H1 (cell line): ENCODE data around the gene ADCY2. TPM values are rescaled to one million over a fixed set of nuclear protein-coding genes. Genes with fewer than 3 reads are reported as not detected.

Experiments used
- CTCF ChIA-PET: fragments of 300-600 bp; sonication (Branson Sonifier 250); formaldehyde crosslinking; loops from one replicate; lab custom pipeline; 2021; ENCODE audit not compliant: partially characterized antibody; lab: Charles Lee
- POLR2A ChIA-PET: fragments of 300-600 bp; sonication (Branson Sonifier 250); formaldehyde crosslinking; loops from one replicate; lab custom pipeline; 2021; ENCODE audit warnings: inconsistent platforms; ENCODE audit not compliant: partially characterized antibody; lab: Charles Lee
- DNase-seq, 2 experiments: peaks; one replicate each; pipeline versions ENCODE4 v3.0.0 to v3.0.0-alpha.2; 2010 to 2022; ENCODE audit warnings: low spot score in 2 of 2, low read depth in 1 of 2, mixed read lengths in 1 of 2
- FAIRE-seq: peaks from 2 replicates; lab custom pipeline; 2011; peaks lifted over from hg19 to GRCh38; lab: Jason Lieb, UNC
- H2AFZ ChIP-seq: 2 replicates; pipeline ENCODE4 v1.8.1; 2012; ENCODE audit warnings: low read length, inconsistent platforms
- H2AK5ac ChIP-seq: 2 replicates; pipeline ENCODE4 v1.6.1; 2013; ENCODE audit warnings: low read depth, low read length
- H2BK120ac ChIP-seq: replicated peaks from 2 replicates; pipeline ENCODE3; 2013; ENCODE audit warnings: low read depth, low read length, inconsistent platforms
- H2BK12ac ChIP-seq: 2 replicates; pipeline ENCODE4 v1.6.1; 2013; ENCODE audit warnings: low read depth, low read length
- H2BK15ac ChIP-seq: 2 replicates; pipeline ENCODE4 v1.6.1; 2013; ENCODE audit warnings: low read length
- H2BK20ac ChIP-seq: 2 replicates; pipeline ENCODE4 v1.6.1; 2013; ENCODE audit warnings: low read length
- H2BK5ac ChIP-seq: 2 replicates; pipeline ENCODE4 v1.6.1; 2013; ENCODE audit warnings: low read depth, low read length
- H3K14ac ChIP-seq: 2 replicates; pipeline ENCODE4 v1.6.1; 2013; ENCODE audit warnings: inconsistent platforms; ENCODE audit not compliant: insufficient read length
- H3K18ac ChIP-seq: 2 replicates; pipeline ENCODE4 v1.6.1; 2013; ENCODE audit warnings: low read length; ENCODE audit errors: extremely low read depth
- H3K23ac ChIP-seq: 2 replicates; pipeline ENCODE4 v1.6.1; 2013; ENCODE audit warnings: inconsistent platforms; ENCODE audit not compliant: insufficient read length
- H3K23me2 ChIP-seq: 2 replicates; pipeline ENCODE4 v1.6.1; 2013; ENCODE audit warnings: low read depth, low read length
- H3K27ac ChIP-seq: 2 replicates; pipeline ENCODE4 v1.6.1; 2011; ENCODE audit warnings: low read depth, low read length, inconsistent platforms
- H3K27me3 ChIP-seq, 4 experiments: replicated peaks in 1 of 4; 1 replicate in 1 of 4; 2 replicates in 3 of 4; pipeline versions ENCODE4 v1.6.1 to v1.8.1; 2011 to 2013; ENCODE audit warnings: low read length in 3 of 4, mild to moderate bottlenecking in 3 of 4, inconsistent platforms in 2 of 4, mixed read lengths in 2 of 4, moderate library complexity in 1 of 4; ENCODE audit not compliant: control insufficient read depth in 3 of 4, insufficient read depth in 3 of 4; ENCODE audit errors: extremely low read depth in 1 of 4
- H3K36me3 ChIP-seq, 4 experiments: 2 replicates each; pipeline versions ENCODE4 v1.6.1 to v1.8.1; 2011 to 2013; ENCODE audit warnings: mild to moderate bottlenecking in 4 of 4, low read length in 3 of 4, moderate library complexity in 2 of 4, control low read depth in 1 of 4, inconsistent platforms in 1 of 4; ENCODE audit not compliant: insufficient read depth in 4 of 4, control insufficient read depth in 2 of 4
- H3K4ac ChIP-seq: replicated peaks from 2 replicates; pipeline ENCODE3; 2013; ENCODE audit warnings: low read length, low read depth, mixed read lengths, inconsistent platforms; ENCODE audit not compliant: insufficient read length
- H3K4me1 ChIP-seq, 4 experiments: replicated peaks in 1 of 4; 1 replicate in 1 of 4; 2 replicates in 3 of 4; pipeline versions ENCODE4 v1.6.1 to v1.8.1; 2011 to 2013; ENCODE audit warnings: low read length in 3 of 4, inconsistent platforms in 2 of 4, mixed read lengths in 1 of 4; ENCODE audit not compliant: insufficient read depth in 4 of 4, control insufficient read depth in 3 of 4
- H3K4me2 ChIP-seq, 2 experiments: 2 replicates each; pipeline versions ENCODE4 v1.6.1 to v1.8.1; 2011 to 2013; ENCODE audit warnings: low read depth in 2 of 2, low read length in 2 of 2, control low read depth in 1 of 2, inconsistent platforms in 1 of 2, mild to moderate bottlenecking in 1 of 2; ENCODE audit not compliant: insufficient read depth in 1 of 2
- H3K4me3 ChIP-seq, 4 experiments: fragments of 200-600, 300-600 bp in 1 of 4; sonication (generic), shearing (Covaris generic), sonication (Bioruptor Twin) in 1 of 4; 2 replicates each; pipeline versions ENCODE4 v1.5.1 to v1.8.1; 2011 to 2016; ENCODE audit warnings: low read length in 4 of 4, low read depth in 3 of 4, control low read depth in 2 of 4, inconsistent platforms in 2 of 4, mild to moderate bottlenecking in 2 of 4, mixed read lengths in 1 of 4, moderate library complexity in 1 of 4; ENCODE audit not compliant: insufficient read depth in 2 of 4; ENCODE audit errors: extremely low read depth in 1 of 4
- H3K56ac ChIP-seq: replicated peaks from 2 replicates; pipeline ENCODE3; 2013; ENCODE audit warnings: low read depth, mild to moderate bottlenecking, mixed read lengths, low read length, inconsistent platforms; ENCODE audit not compliant: insufficient read length
- H3K79me1 ChIP-seq: 2 replicates; pipeline ENCODE4 v1.6.1; 2013; ENCODE audit warnings: low read depth, low read length, control low read depth
- H3K79me2 ChIP-seq, 2 experiments: 2 replicates each; pipeline versions ENCODE4 v1.6.1 to v1.8.1; 2012 to 2013; ENCODE audit warnings: low read length in 2 of 2, mild to moderate bottlenecking in 2 of 2, inconsistent platforms in 1 of 2; ENCODE audit not compliant: insufficient read depth in 2 of 2, control insufficient read depth in 1 of 2
- H3K9ac ChIP-seq, 4 experiments: replicated peaks in 1 of 4; 1 replicate in 1 of 4; 2 replicates in 3 of 4; pipeline versions ENCODE4 v1.6.1 to v1.8.1; 2011 to 2013; ENCODE audit warnings: low read depth in 3 of 4, low read length in 3 of 4, control low read depth in 2 of 4, mild to moderate bottlenecking in 2 of 4, moderate library complexity in 2 of 4, inconsistent platforms in 1 of 4; ENCODE audit errors: extremely low read depth in 1 of 4
- H3K9me3 ChIP-seq, 2 experiments: 2 replicates each; pipeline versions ENCODE4 v1.6.1 to v1.8.1; 2012 to 2013; ENCODE audit warnings: mild to moderate bottlenecking in 2 of 2, moderate library complexity in 2 of 2, control low read depth in 1 of 2, inconsistent platforms in 1 of 2, low read depth in 1 of 2, low read length in 1 of 2, mixed read lengths in 1 of 2; ENCODE audit not compliant: insufficient read depth in 2 of 2
- H4K20me1 ChIP-seq, 2 experiments: replicated peaks in 1 of 2; 2 replicates each; pipeline versions ENCODE3 to v1.8.1; 2011 to 2013; ENCODE audit warnings: inconsistent platforms in 2 of 2, low read length in 2 of 2, mild to moderate bottlenecking in 1 of 2; ENCODE audit not compliant: insufficient read depth in 2 of 2, control insufficient read depth in 1 of 2
- H4K5ac ChIP-seq: 2 replicates; pipeline ENCODE4 v1.6.1; 2013; ENCODE audit warnings: low read length, low read depth, mixed read lengths, inconsistent platforms; ENCODE audit not compliant: insufficient read length
- H4K8ac ChIP-seq: 2 replicates; pipeline ENCODE4 v1.8.0; 2013; ENCODE audit warnings: mild to moderate bottlenecking, moderate library complexity, low read length, inconsistent platforms; ENCODE audit not compliant: insufficient read depth; ENCODE audit errors: extremely low read depth
- H4K91ac ChIP-seq: replicated peaks from 2 replicates; pipeline ENCODE3; 2013; ENCODE audit warnings: low read length, mixed read lengths, inconsistent platforms; ENCODE audit not compliant: insufficient read length
- ATF2 ChIP-seq: IDR thresholded peaks from 2 replicates; pipeline ENCODE4 v1.6.1; 2012; ENCODE audit warnings: low read length, inconsistent platforms
- CTCF ChIP-seq, 3 experiments: IDR thresholded peaks; 1 replicate in 2 of 3; 2 replicates in 1 of 3; pipeline versions ENCODE4 v1.5.1 to v1.6.1; 2011; ENCODE audit warnings: low read length in 3 of 3, mild to moderate bottlenecking in 3 of 3, inconsistent platforms in 2 of 3, low read depth in 1 of 3, moderate library complexity in 1 of 3; ENCODE audit not compliant: insufficient read depth in 1 of 3; ENCODE audit errors: control extremely low read depth in 1 of 3
- JUN ChIP-seq: IDR thresholded peaks from 2 replicates; pipeline ENCODE4 v1.6.1; 2011; ENCODE audit warnings: low read depth, mild to moderate bottlenecking, improper control_type of control experiment, low read length
- JUND ChIP-seq: IDR thresholded peaks from 2 replicates; pipeline ENCODE4 v1.6.1; 2011; ENCODE audit warnings: mild to moderate bottlenecking, improper control_type of control experiment, low read length
- PHF8 ChIP-seq: fragments of 200-600 bp; sonication (generic); conservative IDR thresholded peaks from 2 replicates; pipeline ENCODE4 v1.7.1; 2012; ENCODE audit warnings: low read depth, mild to moderate bottlenecking, inconsistent platforms, low read length, moderate library complexity
- RXRA ChIP-seq: IDR thresholded peaks from 2 replicates; pipeline ENCODE4 v1.6.1; 2011; ENCODE audit warnings: low read depth, mild to moderate bottlenecking, low read length, moderate library complexity; ENCODE audit not compliant: insufficient read depth
- SIX5 ChIP-seq: IDR thresholded peaks from 2 replicates; pipeline ENCODE4 v1.6.1; 2011; ENCODE audit warnings: mild to moderate bottlenecking, low read depth, low read length
- SUZ12 ChIP-seq: fragments of 200-600 bp; sonication (generic); IDR thresholded peaks from 2 replicates; pipeline ENCODE4 v1.6.1; 2012; ENCODE audit warnings: mild to moderate bottlenecking, inconsistent platforms, low read length, moderate library complexity, mixed read lengths
- TBP ChIP-seq: IDR thresholded peaks from 2 replicates; pipeline ENCODE4 v1.6.1; 2011; ENCODE audit warnings: low read depth, low read length, improper control_type of control experiment
- WGBS, 2 experiments: shearing (Covaris generic) in 1 of 2; methylation state at CpG; one replicate each; pipeline versions ENCODE4 v1.1.6 to v1.1.7; 2013 to 2015; ENCODE audit warnings: low lambda C conversion rate in 2 of 2, mixed read lengths in 2 of 2, inconsistent platforms in 1 of 2, low coverage in 1 of 2, missing lambda C conversion rate in 1 of 2; ENCODE audit not compliant: insufficient replicate concordance in 2 of 2, insufficient coverage in 1 of 2, insufficient read length in 1 of 2; ENCODE audit errors: extremely low coverage in 1 of 2, missing lambda C conversion rate in 1 of 2; 5-methylcytosine and 5-hydroxymethylcytosine counted together
- polyA plus RNA-seq, 7 experiments: library from polyadenylated mRNA; depleted of rRNA in 3 of 7; stranded (reverse) in 5 of 7; unstranded in 2 of 7; fragments of >200 nt in 5 of 7; fragments of 200-250 nt in 2 of 7; gene quantifications; 1 replicate in 5 of 7; 2 replicates in 1 of 7; 4 replicates in 1 of 7; pipeline versions ENCODE4 v1.2.1 to v1.2.3, GENCODE V29; 2011 to 2013; ENCODE audit warnings: missing spikeins in 2 of 7, mixed read lengths in 2 of 7
- total RNA-seq: library from RNA; stranded (reverse); fragmentation: NEBNext Ultra II Directional; extraction: Animal tissue kit (Norgen Biotek cat#: 25700); gene quantifications from 2 replicates; pipeline ENCODE4 v1.2.1, GENCODE V29; 2021

The ADCY2 gene
- total and polyA plus RNA-seq, 2 of the 8 experiments (the other 6 are each of a cell fraction or from before 2014, with no cell fraction given): 35.8 to 122 TPM

GRCh38 chr5:7611518-7611917, 215.6 kb downstream of the ADCY2 start:
- no peaks in the 10 kb centered on the region for H3K9me3 ChIP-seq
- peaks cover 0 to 42% of the 10 kb centered on the region in 2 experiments; a peak in 2 of 4 replicates for H3K79me2 ChIP-seq
- no peak overlapping the region for H3K23ac ChIP-seq
- no peak overlapping the region for H3K56ac ChIP-seq
- no peak overlapping the region for H2AK5ac ChIP-seq
- H3K27me3 ChIP-seq: no peaks in the 10 kb centered on the region
- no peaks in the 10 kb centered on the region for H3K23me2 ChIP-seq
- H3K36me3 ChIP-seq: no peaks in the 10 kb centered on the region; a peak in 1 of 8 replicates
- peaks cover 0 to 2% of the 10 kb centered on the region in 2 experiments for H4K20me1 ChIP-seq
- H3K18ac ChIP-seq: no peak overlapping the region
- CTCF ChIA-PET: interaction anchor here (0.6 to 1.2 kb wide), 4 partner anchors 17 to 1380 kb away, joined by 3 to 5 read pairs (median 4); no protein-coding TSS in a partner anchor
- H3K4ac ChIP-seq: no peak overlapping the region
- H2BK20ac ChIP-seq: no peak overlapping the region
- H2BK15ac ChIP-seq: no peak overlapping the region
- 87% methylated on average over 1 of the region's 1 CpG; no CpG with 5 or more reads in 1 of the 2 experiments for WGBS, 2 experiments
- H3K9ac ChIP-seq: no peak overlapping the region
- no peak overlapping the region for H4K5ac ChIP-seq
- no peak overlapping the region for H2BK5ac ChIP-seq
- H4K91ac ChIP-seq: no peak overlapping the region
- no peak overlapping the region for H3K14ac ChIP-seq
- H2AFZ ChIP-seq: no peak overlapping the region
- no peak overlapping the region for H3K4me3 ChIP-seq
- no peak overlapping the region for H4K8ac ChIP-seq
- no peak overlapping the region for H2BK120ac ChIP-seq
- POLR2A ChIA-PET: no interaction called here
- no peak overlapping the region for H3K4me2 ChIP-seq
- DNase-seq (no peak), FAIRE-seq (no peak)
- H2BK12ac ChIP-seq: no peak overlapping the region
- peaks cover 2% of the 10 kb centered on the region; the same call in 1 of the 2 replicates for H3K79me1 ChIP-seq
- no peak overlapping the region for H3K27ac ChIP-seq
- H3K4me1 ChIP-seq: peaks cover 2 to 11% (median 7%) of the 10 kb centered on the region in 4 experiments; a peak in 4 of 7 replicates
- TF ChIP-seq PHF8 (no peak), ATF2 (no peak), TBP (no peak), RXRA (no peak), SUZ12 (no peak), JUN (no peak), SIX5 (no peak), CTCF (IDR thresholded peaks at IDR 0.05; ENCODE audit: control extremely low read depth in 1 of 3, insufficient read depth in 1 of 3, low read depth in 1 of 3, low read length in 3 of 3) (no peak), JUND (no peak)
